HepG2 (cell line): ENCODE results near the gene TSPYL1. TPM values are rescaled to one million over a fixed set of nuclear protein-coding genes. Genes with fewer than 3 reads are reported as not detected.
A peak's percentile ranks its signal among the peaks of the same experiment; 100 is the strongest.

Experiments used
- HDAC2 ChIP-seq: sonication (generic); formaldehyde crosslinking; IDR thresholded peaks from 2 replicates; pipeline ENCODE4 v1.4.0; 2020; ENCODE audit warnings: missing genetic modification reagents
- KDM5A ChIP-seq: fragments of 200-600 bp; sonication (generic); IDR thresholded peaks from 2 replicates; pipeline ENCODE4 v1.7.0; 2018; ENCODE audit warnings: antibody characterized with exemption, mild to moderate bottlenecking, low read length, borderline replicate concordance
- PHF20 ChIP-seq: sonication (generic); formaldehyde crosslinking; IDR thresholded peaks from 2 replicates; pipeline ENCODE4 v1.5.0; 2020; ENCODE audit warnings: mild to moderate bottlenecking, missing genetic modification reagents
- PRMT3 ChIP-seq: sonication (generic); formaldehyde crosslinking; IDR thresholded peaks from 2 replicates; pipeline ENCODE4 v1.8.1; 2022; ENCODE audit warnings: low read depth, mild to moderate bottlenecking, moderate library complexity, missing genetic modification reagents, borderline replicate concordance
- RBAK ChIP-seq: sonication (generic); formaldehyde crosslinking; IDR thresholded peaks from 2 replicates; pipeline ENCODE4 v1.5.1; 2020; ENCODE audit warnings: mild to moderate bottlenecking, missing genetic modification reagents
- SOX6 ChIP-seq, 2 experiments: fragments of 450-650 bp in 1 of 2; sonication (generic) in 1 of 2; formaldehyde crosslinking in 1 of 2; IDR thresholded peaks; 2 replicates each; pipeline versions ENCODE4 v1.4.0 to v1.6.1; 2017 to 2020; ENCODE audit warnings: antibody characterized with exemption in 1 of 2, mild to moderate bottlenecking in 1 of 2, missing genetic modification reagents in 1 of 2
- TCF7L2 ChIP-seq: IDR thresholded peaks from 2 replicates; pipeline ENCODE4 v1.6.1; 2011; ENCODE audit warnings: mild to moderate bottlenecking, low read depth, low read length, moderate library complexity
- polyA plus RNA-seq, 8 experiments: library from polyadenylated mRNA; depleted of rRNA in 3 of 8; stranded (reverse) in 7 of 8; unstranded in 1 of 8; fragments of >200 nt; fragmentation: Illumina TruSeq in 4 of 8; extraction: Trizol in 4 of 8; gene quantifications; 2 replicates each; pipeline versions ENCODE4 v1.2.1 to v1.2.3, GENCODE V29; 2011 to 2016; ENCODE audit warnings: low read depth in 4 of 8, missing spikeins in 1 of 8, mixed read lengths in 1 of 8; ENCODE audit not compliant: insufficient read depth in 1 of 8
- total RNA-seq, 5 experiments: library from RNA; depleted of rRNA; stranded (reverse); fragments of >200 nt; fragmentation: Illumina TruSeq; extraction: Trizol; gene quantifications; 2 replicates each; pipeline ENCODE4 v1.2.3, GENCODE V29; 2016; ENCODE audit warnings: low read depth in 1 of 5
- TF ChIP-seq, protein P1 (sequence below): fragments of 450-650 bp; IDR thresholded peaks from 2 replicates; pipeline ENCODE4 v1.6.1; 2017; ENCODE audit warnings: mild to moderate bottlenecking
- TF ChIP-seq, protein P2 (sequence below): sonication (generic); formaldehyde crosslinking; IDR thresholded peaks from 2 replicates; pipeline ENCODE4 v1.5.0; 2020; ENCODE audit warnings: mild to moderate bottlenecking, missing genetic modification reagents, moderate library complexity
- TF ChIP-seq, protein P3 (sequence below): IDR thresholded peaks from 2 replicates; pipeline ENCODE4 v1.6.1; 2016; ENCODE audit warnings: missing genetic modification reagents, missing compliant biosample characterization
- TF ChIP-seq, protein P4 (sequence below): sonication (generic); formaldehyde crosslinking; IDR thresholded peaks from 2 replicates; pipeline ENCODE4 v1.4.0; 2020; ENCODE audit warnings: low read depth, mild to moderate bottlenecking, missing genetic modification reagents
- TF ChIP-seq, protein P5 (sequence below): sonication (generic); formaldehyde crosslinking; IDR thresholded peaks from 2 replicates; pipeline ENCODE4 v1.8.0; 2022; ENCODE audit warnings: missing genetic modification reagents, mild to moderate bottlenecking, inconsistent platforms, borderline replicate concordance
- TF ChIP-seq, protein P6 (sequence below): sonication (generic); formaldehyde crosslinking; conservative IDR thresholded peaks from 2 replicates; pipeline ENCODE4 v1.8.0; 2022; ENCODE audit warnings: low read depth, missing genetic modification reagents
- TF ChIP-seq, protein P7 (sequence below), 2 experiments: IDR thresholded peaks; 2 replicates each; pipeline ENCODE4 v1.6.1; 2011 to 2012; ENCODE audit warnings: low read length in 2 of 2, borderline replicate concordance in 1 of 2, low read depth in 1 of 2, mild to moderate bottlenecking in 1 of 2, moderate library complexity in 1 of 2

The TSPYL1 gene
- total and polyA plus RNA-seq, 2 of the 13 experiments (the other 11 are each of a cell fraction or from before 2014, with no cell fraction given) = 28.3 to 93.0 TPM

DNA sequence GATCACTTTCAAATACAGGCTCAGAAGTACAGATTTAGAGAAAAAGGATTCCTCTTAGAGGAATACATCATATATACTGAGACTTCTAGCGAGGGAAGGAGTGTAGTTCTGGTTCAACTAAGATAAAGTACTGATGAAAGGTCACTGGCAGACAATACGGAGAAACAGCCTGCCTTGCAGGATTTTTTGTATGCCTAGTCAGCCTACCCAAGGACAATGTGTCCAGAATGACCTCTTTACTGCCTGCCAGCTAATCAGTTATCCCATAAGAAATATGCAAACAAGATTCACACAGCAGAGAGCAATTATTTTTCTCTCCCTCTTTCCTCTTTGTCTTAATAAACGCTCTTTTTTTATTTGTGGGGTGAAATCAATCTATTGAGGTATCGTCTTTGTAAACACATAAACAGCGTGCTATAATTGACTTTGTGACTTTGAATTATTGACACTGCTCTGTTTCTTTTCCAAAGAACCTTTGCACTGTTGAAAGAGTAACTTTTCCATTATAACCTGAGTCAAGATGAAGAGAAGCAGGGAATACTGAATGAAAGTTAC lies 24.4 kb downstream of the TSPYL1 start (continued):
- TF ChIP-seq, protein P1, sequence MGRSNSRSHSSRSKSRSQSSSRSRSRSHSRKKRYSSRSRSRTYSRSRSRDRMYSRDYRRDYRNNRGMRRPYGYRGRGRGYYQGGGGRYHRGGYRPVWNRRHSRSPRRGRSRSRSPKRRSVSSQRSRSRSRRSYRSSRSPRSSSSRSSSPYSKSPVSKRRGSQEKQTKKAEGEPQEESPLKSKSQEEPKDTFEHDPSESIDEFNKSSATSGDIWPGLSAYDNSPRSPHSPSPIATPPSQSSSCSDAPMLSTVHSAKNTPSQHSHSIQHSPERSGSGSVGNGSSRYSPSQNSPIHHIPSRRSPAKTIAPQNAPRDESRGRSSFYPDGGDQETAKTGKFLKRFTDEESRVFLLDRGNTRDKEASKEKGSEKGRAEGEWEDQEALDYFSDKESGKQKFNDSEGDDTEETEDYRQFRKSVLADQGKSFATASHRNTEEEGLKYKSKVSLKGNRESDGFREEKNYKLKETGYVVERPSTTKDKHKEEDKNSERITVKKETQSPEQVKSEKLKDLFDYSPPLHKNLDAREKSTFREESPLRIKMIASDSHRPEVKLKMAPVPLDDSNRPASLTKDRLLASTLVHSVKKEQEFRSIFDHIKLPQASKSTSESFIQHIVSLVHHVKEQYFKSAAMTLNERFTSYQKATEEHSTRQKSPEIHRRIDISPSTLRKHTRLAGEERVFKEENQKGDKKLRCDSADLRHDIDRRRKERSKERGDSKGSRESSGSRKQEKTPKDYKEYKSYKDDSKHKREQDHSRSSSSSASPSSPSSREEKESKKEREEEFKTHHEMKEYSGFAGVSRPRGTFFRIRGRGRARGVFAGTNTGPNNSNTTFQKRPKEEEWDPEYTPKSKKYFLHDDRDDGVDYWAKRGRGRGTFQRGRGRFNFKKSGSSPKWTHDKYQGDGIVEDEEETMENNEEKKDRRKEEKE = no peak
- TF ChIP-seq SOX6 (IDR thresholded peaks at IDR 0.05) (no peak), SOX6 (CRISPR knock-in tag; IDR thresholded peaks at IDR 0.05) (peak; percentile 97), KDM5A (no peak; the same call in 1 of the 2 replicates), PHF20 (CRISPR knock-in tag) (no peak), RBAK (CRISPR knock-in tag) (no peak), PRMT3 (no peak), TCF7L2 (no peak), HDAC2 (0 out of 2 replicates have a peak, but pooled peaks have one; percentile 24)
- TF ChIP-seq, protein P2, sequence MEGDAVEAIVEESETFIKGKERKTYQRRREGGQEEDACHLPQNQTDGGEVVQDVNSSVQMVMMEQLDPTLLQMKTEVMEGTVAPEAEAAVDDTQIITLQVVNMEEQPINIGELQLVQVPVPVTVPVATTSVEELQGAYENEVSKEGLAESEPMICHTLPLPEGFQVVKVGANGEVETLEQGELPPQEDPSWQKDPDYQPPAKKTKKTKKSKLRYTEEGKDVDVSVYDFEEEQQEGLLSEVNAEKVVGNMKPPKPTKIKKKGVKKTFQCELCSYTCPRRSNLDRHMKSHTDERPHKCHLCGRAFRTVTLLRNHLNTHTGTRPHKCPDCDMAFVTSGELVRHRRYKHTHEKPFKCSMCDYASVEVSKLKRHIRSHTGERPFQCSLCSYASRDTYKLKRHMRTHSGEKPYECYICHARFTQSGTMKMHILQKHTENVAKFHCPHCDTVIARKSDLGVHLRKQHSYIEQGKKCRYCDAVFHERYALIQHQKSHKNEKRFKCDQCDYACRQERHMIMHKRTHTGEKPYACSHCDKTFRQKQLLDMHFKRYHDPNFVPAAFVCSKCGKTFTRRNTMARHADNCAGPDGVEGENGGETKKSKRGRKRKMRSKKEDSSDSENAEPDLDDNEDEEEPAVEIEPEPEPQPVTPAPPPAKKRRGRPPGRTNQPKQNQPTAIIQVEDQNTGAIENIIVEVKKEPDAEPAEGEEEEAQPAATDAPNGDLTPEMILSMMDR = no peak
- TF ChIP-seq, protein P3, sequence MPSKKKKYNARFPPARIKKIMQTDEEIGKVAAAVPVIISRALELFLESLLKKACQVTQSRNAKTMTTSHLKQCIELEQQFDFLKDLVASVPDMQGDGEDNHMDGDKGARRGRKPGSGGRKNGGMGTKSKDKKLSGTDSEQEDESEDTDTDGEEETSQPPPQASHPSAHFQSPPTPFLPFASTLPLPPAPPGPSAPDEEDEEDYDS (CRISPR knock-in tag) = peak; percentile 38; the same call in 1 of the 2 replicates
- TF ChIP-seq, protein P4, sequence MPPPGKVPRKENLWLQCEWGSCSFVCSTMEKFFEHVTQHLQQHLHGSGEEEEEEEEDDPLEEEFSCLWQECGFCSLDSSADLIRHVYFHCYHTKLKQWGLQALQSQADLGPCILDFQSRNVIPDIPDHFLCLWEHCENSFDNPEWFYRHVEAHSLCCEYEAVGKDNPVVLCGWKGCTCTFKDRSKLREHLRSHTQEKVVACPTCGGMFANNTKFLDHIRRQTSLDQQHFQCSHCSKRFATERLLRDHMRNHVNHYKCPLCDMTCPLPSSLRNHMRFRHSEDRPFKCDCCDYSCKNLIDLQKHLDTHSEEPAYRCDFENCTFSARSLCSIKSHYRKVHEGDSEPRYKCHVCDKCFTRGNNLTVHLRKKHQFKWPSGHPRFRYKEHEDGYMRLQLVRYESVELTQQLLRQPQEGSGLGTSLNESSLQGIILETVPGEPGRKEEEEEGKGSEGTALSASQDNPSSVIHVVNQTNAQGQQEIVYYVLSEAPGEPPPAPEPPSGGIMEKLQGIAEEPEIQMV = no peak
- TF ChIP-seq, protein P5, sequence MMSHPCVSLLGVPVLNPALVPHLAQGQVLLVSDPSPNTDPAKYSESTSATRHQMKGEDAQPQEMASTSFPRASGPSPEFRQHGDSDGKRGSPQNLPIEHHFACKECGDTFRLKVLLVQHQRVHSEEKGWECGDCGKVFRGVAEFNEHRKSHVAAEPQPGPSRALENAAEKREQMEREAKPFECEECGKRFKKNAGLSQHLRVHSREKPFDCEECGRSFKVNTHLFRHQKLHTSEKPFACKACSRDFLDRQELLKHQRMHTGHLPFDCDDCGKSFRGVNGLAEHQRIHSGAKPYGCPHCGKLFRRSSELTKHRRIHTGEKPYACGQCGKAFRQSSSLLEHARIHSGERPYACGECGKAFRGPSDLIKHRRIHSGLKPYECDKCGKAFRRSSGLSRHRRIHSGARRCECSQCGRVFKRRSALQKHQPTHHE (CRISPR knock-in tag) = no peak
- TF ChIP-seq, protein P6, sequence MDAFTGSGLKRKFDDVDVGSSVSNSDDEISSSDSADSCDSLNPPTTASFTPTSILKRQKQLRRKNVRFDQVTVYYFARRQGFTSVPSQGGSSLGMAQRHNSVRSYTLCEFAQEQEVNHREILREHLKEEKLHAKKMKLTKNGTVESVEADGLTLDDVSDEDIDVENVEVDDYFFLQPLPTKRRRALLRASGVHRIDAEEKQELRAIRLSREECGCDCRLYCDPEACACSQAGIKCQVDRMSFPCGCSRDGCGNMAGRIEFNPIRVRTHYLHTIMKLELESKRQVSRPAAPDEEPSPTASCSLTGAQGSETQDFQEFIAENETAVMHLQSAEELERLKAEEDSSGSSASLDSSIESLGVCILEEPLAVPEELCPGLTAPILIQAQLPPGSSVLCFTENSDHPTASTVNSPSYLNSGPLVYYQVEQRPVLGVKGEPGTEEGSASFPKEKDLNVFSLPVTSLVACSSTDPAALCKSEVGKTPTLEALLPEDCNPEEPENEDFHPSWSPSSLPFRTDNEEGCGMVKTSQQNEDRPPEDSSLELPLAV (CRISPR knock-in tag) = no peak
- TF ChIP-seq, protein P7, sequence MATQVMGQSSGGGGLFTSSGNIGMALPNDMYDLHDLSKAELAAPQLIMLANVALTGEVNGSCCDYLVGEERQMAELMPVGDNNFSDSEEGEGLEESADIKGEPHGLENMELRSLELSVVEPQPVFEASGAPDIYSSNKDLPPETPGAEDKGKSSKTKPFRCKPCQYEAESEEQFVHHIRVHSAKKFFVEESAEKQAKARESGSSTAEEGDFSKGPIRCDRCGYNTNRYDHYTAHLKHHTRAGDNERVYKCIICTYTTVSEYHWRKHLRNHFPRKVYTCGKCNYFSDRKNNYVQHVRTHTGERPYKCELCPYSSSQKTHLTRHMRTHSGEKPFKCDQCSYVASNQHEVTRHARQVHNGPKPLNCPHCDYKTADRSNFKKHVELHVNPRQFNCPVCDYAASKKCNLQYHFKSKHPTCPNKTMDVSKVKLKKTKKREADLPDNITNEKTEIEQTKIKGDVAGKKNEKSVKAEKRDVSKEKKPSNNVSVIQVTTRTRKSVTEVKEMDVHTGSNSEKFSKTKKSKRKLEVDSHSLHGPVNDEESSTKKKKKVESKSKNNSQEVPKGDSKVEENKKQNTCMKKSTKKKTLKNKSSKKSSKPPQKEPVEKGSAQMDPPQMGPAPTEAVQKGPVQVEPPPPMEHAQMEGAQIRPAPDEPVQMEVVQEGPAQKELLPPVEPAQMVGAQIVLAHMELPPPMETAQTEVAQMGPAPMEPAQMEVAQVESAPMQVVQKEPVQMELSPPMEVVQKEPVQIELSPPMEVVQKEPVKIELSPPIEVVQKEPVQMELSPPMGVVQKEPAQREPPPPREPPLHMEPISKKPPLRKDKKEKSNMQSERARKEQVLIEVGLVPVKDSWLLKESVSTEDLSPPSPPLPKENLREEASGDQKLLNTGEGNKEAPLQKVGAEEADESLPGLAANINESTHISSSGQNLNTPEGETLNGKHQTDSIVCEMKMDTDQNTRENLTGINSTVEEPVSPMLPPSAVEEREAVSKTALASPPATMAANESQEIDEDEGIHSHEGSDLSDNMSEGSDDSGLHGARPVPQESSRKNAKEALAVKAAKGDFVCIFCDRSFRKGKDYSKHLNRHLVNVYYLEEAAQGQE (IDR thresholded peaks at IDR 0.05; ENCODE audit: borderline replicate concordance in 1 of 2, low read depth in 1 of 2, low read length in 2 of 2) = no peak
